ENCODE data around the gene NFATC1. TPM values are rescaled to one million over a fixed set of nuclear protein-coding genes. Genes with fewer than 3 reads are reported as not detected.
A peak's percentile ranks its signal among the peaks of the same experiment; 100 is the strongest.

Gene NFATC1
- total RNA-seq, 2 donors from 2014 or later: 89.4 to 94.8 TPM

DNA sequence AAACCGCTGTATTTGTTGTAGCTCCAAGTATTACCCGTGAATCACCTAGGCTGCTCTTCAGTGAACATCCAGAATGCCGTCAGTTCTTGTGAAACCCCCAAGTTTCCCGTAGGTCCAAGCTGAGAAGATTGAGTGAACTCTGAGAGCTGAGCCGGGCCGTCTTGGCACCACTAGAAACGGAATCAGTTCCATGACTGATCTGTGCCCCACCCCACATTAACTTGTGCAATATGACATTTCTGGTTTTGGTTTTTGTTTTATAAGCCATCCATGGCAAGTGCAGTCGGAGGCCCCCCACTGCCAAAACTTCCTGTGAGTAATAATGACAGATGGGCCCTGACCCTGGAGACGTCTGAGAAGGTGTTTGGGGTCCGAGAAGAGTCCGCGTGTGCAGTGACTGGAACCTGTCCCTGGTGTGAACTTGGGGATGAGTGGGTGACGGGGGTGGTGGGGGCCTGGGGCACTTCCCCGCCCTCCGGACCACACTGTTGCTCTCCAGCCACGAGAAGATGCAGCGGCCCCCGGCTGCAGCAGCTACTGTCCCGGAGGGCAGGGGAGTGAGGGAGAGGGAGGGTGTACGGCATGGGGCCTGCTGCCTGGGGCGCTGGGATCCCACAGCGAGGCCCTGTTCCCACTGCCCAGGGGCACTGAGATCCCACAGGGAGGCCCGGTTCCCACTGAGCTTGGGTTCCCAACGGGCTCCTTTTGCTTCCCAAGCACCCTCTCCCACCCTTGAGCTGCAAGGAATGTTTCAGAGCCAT, 26.5 kb downstream of the NFATC1 start:
- Mint-ChIP-seq H3K9me3 (no peaks in the 10 kb centered on the region), H3K36me3 (peaks cover 12 to 22% of the 10 kb centered on the region in 2 donors), H3K27ac (no peak overlapping the region)
- DNase-seq (ENCODE audit: low spot score in 2 of 2) (no peak), ATAC-seq (no peak)

- Mint-ChIP-seq H3K27ac (no peak overlapping the region), H3K36me3 (peaks cover 12 to 22% of the 10 kb centered on the region in 2 donors), H3K9me3 (no peaks in the 10 kb centered on the region)
- ATAC-seq (no peak), DNase-seq (ENCODE audit: low spot score in 2 of 2) (no peak)
Measured at GRCh38 chr18:79422783-79423165, 27.0 kb downstream of the NFATC1 start.

DNA sequence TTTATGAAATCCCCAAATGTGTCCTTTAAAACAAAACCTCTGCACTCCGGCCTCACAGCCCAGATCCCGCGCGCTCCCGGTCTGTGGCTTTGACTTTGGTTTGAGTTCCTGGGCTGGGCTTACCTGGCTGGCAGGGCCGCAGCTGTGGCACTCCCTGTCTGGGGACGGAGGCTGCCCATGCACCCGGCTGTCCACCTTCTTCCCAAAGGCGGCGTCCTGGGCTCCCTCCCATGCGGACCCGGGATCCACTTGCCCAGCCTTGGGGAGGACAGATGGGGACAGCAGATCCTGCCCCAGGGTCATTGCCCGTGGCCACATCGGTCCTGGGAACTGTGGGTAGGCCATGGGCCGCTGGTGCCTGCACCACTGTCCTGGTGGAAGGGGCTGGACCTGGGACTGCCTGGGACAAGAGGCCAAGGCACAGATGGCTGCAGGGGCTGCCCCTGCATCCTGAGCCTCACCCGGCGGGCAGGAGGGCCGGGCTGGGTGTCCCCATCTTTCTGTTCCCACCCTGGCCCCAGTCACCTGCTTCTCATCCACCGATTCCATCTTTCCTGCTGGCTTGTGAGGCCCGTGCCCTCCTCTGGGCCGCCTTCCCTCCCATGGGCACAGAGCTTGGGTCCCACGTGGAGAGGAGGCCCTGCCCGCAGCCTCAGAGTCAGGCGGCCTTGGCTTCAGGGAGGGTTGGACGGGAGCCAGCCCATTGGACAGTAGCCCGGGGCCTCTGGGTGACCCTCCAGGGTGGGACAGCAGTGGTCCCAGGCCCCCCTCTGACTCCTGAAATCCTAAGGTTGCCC, 27.7 kb downstream of the NFATC1 start:
- Mint-ChIP-seq H3K36me3 (peaks cover 12 to 23% of the 10 kb centered on the region in 2 donors), H3K9me3 (no peaks in the 10 kb centered on the region), H3K27ac (no peak overlapping the region)
- DNase-seq (ENCODE audit: low spot score in 2 of 2): no peak
- ATAC-seq: no peak

GRCh38 chr18:79424008-79424565, 28.4 kb downstream of the NFATC1 start:
- ATAC-seq (no peak), DNase-seq (ENCODE audit: low spot score in 2 of 2) (no peak)
- H3K36me3 Mint-ChIP-seq: peaks cover 12 to 30% of the 10 kb centered on the region in 2 donors
- peak overlapping the region; percentile 84 to 85 for H3K27ac Mint-ChIP-seq
- no peaks in the 10 kb centered on the region for H3K9me3 Mint-ChIP-seq

- Mint-ChIP-seq H3K36me3 (peaks cover 12 to 24% of the 10 kb centered on the region in 2 donors), H3K27ac (peak overlapping the region; percentile 84 to 85), H3K9me3 (no peaks in the 10 kb centered on the region)
- ATAC-seq (no peak), DNase-seq (ENCODE audit: low spot score in 2 of 2) (no peak)
Measured at GRCh38 chr18:79424880-79425568, 29.3 kb downstream of the NFATC1 start.

- peaks cover 9 to 19% of the 10 kb centered on the region in 2 donors for H3K36me3 Mint-ChIP-seq
- no peak for ATAC-seq
Measured at GRCh38 chr18:79425569-79425886, 29.8 kb downstream of the NFATC1 start.

GRCh38 chr18:79426376-79427300, 30.9 kb downstream of the NFATC1 start:
- Mint-ChIP-seq H3K36me3 (peaks cover 7 to 19% of the 10 kb centered on the region in 2 donors), H3K27ac (peak overlapping the region; percentile 44 to 84), H3K9me3 (no peaks in the 10 kb centered on the region)
- DNase-seq (ENCODE audit: low spot score in 2 of 2) (no peak), ATAC-seq (peak; percentile 5 to 15)

More at GRCh38 chr18:79425569-79425886, 29.8 kb downstream of the NFATC1 start:
- DNase-seq (ENCODE audit: low spot score in 2 of 2): no peak
- H3K27ac Mint-ChIP-seq: peak overlapping the region; percentile 84 to 85
- no peaks in the 10 kb centered on the region for H3K9me3 Mint-ChIP-seq

DNA sequence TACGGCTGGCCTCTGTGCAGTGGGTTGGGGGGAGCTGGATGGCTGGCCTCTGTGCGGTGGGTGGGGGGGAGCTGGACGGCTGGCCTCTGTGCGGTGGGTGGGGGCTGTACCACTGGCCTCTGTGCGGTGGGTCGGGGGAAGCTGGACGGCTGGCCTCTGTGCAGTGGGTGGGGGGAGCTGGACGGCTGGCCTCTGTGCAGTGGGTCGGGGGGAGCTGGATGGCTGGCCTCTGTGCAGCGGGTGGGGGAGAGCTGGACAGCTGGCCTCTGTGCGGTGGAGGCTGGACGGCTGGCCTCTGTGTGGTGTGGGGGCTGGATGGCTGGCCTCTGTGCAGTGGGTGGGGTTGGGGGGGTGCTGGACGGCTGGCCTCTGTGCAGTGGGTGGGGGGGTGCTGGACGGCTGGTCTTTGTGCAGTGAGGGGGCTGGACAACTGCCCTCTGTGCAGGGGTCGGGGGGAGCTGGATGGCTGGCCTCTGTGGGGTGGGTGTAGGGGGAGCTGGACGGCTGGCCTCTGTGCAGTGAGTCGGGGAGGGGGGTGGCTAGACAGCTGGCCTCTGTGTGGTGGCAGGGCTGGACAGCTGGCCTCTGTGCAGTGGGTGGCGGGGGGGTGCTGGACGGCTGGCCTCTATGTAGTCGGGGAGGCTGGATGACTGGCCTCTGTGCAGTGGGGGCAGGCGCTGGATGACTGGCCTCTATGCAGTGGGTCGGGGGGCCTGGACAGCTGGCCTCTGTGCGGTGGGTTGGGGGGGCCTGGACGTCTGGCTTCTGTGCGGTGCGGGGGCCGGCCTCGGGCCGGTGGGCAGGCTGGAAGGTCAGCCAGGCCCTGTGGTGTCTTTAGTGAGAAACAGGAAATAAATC, 31.9 kb downstream of the NFATC1 start:
- Mint-ChIP-seq H3K27ac (no peak overlapping the region), H3K36me3 (peaks cover 7 to 19% of the 10 kb centered on the region in 2 donors), H3K9me3 (no peaks in the 10 kb centered on the region)
- ATAC-seq (peak in 1 of 2 donors; percentile 8), DNase-seq (ENCODE audit: low spot score in 2 of 2) (no peak)

DNA sequence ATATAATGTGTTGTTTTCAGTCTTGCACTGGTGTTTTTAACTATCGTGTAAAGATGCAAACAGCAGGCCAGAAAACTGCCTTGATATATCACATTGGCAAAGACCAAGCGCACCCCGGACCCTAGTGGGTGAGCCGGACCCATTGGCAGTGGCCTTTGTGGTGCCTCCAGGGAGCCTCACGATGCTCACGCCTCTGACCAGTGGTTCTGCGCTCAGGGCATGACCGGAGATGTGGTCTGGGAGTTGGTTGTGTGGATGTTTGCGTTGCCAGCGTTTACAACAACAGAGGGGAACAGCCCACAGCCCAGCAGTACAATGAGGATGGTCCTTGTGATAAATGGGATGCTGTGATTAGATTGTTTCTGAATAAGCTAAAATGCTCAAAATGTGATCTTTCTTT, 32.6 kb downstream of the NFATC1 start:
- DNase-seq (ENCODE audit: low spot score in 2 of 2) (no peak), ATAC-seq (no peak)
- H3K27ac Mint-ChIP-seq: peak overlapping the region in 1 of 2 donors; percentile 89
- H3K36me3 Mint-ChIP-seq: peaks cover 7 to 19% of the 10 kb centered on the region in 2 donors
- H3K9me3 Mint-ChIP-seq: no peaks in the 10 kb centered on the region

GRCh38 chr18:79429381-79429780, 33.7 kb downstream of the NFATC1 start:
- Mint-ChIP-seq H3K27ac (peak overlapping the region; percentile 25 to 29), H3K36me3 (peaks cover 5 to 16% of the 10 kb centered on the region in 2 donors), H3K9me3 (no peaks in the 10 kb centered on the region)
- ATAC-seq (no peak), DNase-seq (ENCODE audit: low spot score in 2 of 2) (no peak)

- no peak for ATAC-seq
- peak overlapping the region in 1 of 2 donors; percentile 25 for H3K27ac Mint-ChIP-seq
Measured at GRCh38 chr18:79429785-79430281, 34.1 kb downstream of the NFATC1 start.

GRCh38 chr18:79432376-79433120, 36.8 kb downstream of the NFATC1 start:
- H3K36me3 Mint-ChIP-seq: peaks cover 5 to 8% of the 10 kb centered on the region in 2 donors

More at GRCh38 chr18:79429785-79430281, 34.1 kb downstream of the NFATC1 start:
- Mint-ChIP-seq H3K36me3 (peaks cover under 1 to 12% of the 10 kb centered on the region in 2 donors), H3K9me3 (no peaks in the 10 kb centered on the region)
- no peak for DNase-seq (ENCODE audit: low spot score in 2 of 2)

DNA sequence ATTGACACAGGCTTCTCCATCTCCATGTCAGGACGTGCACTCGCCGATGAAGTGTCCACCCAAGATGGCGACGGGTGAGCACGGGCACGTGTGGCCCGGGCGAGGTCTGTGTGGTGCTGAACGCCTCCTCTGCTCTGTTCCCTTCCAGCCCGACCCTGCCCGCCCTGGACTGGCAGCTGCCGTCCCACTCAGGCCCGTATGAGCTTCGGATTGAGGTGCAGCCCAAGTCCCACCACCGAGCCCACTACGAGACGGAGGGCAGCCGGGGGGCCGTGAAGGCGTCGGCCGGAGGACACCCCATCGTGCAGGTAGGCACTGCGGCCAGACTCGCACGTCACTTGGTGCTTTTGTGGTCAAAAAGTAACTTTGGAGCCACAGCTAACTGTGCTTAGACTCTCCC, 37.7 kb downstream of the NFATC1 start:
- Mint-ChIP-seq H3K27ac (no peak overlapping the region), H3K36me3 (peaks cover 5 to 6% of the 10 kb centered on the region in 2 donors), H3K9me3 (no peaks in the 10 kb centered on the region)
- DNase-seq (ENCODE audit: low spot score in 2 of 2) (no peak), ATAC-seq (no peak)

More at GRCh38 chr18:79432376-79433120, 36.8 kb downstream of the NFATC1 start:
- peak overlapping the region in 1 of 2 donors; percentile 73 for H3K27ac Mint-ChIP-seq
- H3K9me3 Mint-ChIP-seq: no peaks in the 10 kb centered on the region
- ATAC-seq (no peak), DNase-seq (ENCODE audit: low spot score in 2 of 2) (no peak)
